Activated CD8-positive, alpha-beta memory T cell treated with anti-CD3 and anti-CD28 coated beads, Interleukin-2, amount 50 U/mL, for 48 hours (primary cell): ENCODE results near the gene NKIRAS2.

Source experiments
- DNase-seq: peaks from one replicate; pipeline ENCODE4 v3.0.0-alpha.2; 2020

The NKIRAS2 gene

DNA sequence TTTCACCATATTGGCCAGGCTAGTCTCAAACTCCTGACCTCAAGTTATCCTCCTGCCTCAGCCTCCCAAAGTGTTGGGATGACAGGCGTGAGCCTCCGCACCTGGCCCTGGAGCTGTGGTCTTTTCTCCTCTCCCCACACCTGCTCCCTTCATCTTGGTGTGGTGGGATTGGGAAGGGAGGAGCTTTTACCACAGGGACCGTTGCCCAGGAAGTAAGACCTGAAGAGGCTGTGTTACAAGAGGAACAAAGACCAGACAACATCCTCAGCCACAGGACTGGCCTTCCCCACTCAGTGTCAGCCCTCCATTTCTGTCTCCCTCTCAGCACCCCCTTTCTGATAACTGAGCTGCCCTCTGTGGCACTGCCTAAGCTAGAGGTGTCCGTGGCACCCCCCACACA is 39.9 kb downstream of the NKIRAS2 start:
- no peak for DNase-seq

DNA sequence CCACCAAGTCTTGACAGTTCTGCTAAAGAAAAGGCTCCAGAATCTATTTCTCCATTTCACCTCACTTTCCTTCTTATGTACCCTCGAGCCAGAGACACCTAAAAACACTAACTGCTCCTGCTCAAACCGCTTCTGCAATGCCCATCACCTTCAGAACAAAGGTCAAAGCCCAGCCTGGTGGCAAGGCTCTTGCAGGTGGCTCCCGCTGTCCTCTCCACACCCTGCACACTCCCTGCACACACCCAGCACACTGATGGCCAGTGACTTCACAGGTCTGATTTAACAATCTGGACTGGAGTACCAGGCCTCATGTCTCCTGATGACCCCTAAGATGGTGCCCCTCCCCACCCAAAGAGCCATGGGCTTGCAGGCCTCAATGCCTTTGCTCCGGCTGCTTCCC is 40.3 kb downstream of the NKIRAS2 start:
- no peak for DNase-seq

DNA sequence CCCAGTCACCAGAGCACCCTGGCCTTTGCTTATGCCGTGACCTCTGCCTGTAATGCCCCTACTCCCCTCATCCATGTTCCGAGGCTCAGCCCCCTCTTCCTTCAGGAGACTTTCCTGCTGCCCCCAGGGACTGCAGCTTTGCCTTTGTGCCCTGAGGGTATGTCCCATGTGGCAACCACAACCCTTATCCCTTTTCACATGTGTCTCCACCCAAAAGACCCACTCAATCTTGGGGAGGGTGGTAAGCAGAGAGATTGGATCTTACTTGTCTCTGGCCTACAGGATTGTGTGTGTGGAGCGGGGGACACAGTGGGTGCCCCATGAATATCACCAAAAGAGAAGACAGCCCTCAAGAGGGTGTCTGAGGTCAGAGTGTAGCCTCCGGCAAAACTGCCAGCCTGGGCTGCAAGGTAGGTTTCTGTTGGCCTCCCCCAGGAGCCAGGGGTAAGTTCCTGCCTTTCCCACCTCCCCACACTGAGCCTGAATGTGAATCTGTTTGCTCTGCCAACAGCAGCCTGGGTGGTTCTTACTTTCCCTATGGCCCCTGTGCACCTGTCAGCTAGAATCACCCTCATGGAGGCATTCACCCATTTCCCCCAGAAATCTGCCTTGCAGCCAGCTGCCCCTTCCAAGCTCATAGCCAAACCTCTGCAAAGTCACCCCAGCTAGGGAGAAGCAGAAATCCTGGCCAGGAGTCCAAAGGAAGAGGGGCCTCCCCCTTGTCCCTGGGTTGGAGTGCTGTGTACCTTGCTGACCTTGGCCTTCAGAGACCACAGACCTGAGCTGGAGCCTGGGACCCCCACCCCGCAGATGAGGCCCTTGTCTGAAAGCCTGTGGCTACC is 42.0 kb downstream of the NKIRAS2 start:
- no peak for DNase-seq

DNA sequence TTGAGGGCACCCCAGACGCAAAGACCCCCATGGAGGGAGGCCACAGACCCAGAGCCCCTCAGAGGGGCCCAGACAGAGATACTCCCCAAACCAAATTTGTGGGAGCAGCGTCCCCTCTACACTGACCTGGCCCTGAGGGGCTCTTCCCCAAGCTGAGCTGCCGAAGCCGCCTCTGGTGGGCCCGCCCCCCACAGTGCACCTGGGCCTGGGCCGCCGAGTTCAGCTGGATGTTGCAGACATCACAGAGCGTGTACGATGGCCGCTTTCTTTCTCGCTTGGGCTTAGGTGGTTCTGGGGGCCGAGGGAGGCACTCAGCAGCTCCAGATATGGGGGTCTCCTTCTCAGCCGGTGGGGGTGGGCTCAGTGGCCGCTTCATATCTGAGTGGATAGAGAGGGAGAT is 42.8 kb downstream of the NKIRAS2 start:
- no peak for DNase-seq

DNA sequence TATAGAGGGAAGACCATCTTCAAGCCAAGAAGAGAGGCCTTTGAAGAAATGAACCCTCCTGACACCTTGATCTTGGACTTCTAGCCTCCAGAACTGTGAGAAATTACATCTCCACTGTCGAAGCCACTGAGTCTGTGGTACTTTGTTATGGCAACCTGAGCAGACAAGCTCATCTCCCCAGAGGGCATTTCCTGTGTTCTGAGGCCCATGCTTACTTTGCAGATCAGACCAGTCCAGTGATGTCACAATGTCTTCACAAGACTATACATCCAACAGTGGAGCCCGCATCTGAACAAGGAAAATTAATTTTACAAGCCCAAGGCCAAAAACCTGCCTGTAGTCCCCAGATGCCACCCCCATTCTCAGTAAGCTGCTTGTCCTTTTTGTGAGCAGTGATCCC is 45.3 kb downstream of the NKIRAS2 start:
- no peak for DNase-seq

DNA sequence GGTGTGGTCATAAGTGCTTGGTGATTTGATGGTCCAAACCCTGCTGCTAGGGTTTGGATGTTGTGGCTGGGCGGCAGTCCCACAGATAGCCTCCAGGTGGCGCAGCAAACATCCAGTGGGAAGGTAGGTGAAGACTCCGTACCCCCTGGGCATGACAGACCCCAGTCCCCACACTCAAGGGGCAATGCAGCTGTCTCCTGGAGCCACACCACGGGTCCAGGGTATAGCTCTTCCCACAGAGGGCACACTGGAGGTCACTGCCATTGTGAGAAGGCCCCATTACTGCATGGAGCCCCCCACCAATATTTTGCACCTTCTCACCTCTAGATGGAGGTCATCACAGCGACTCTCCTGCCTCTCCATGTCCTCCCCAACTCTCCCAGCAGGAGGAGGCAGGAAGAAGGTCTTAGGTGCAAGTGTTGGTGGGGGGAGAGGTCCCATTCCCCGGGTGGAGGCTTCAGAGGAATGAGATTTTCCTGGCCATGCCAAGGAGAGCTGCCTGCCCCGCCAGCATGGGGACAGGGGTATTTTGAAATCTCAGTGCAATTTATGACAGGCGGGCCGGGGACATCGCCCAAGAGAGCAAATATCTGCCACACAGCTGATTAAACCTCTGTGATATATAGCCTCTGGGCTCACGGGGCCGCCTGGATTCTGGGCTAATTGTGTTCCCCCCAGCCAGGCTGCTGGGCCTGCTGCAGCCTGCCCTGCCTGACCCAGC is 47.6 kb downstream of the NKIRAS2 start:
- DNase-seq = peak; percentile 91

DNA sequence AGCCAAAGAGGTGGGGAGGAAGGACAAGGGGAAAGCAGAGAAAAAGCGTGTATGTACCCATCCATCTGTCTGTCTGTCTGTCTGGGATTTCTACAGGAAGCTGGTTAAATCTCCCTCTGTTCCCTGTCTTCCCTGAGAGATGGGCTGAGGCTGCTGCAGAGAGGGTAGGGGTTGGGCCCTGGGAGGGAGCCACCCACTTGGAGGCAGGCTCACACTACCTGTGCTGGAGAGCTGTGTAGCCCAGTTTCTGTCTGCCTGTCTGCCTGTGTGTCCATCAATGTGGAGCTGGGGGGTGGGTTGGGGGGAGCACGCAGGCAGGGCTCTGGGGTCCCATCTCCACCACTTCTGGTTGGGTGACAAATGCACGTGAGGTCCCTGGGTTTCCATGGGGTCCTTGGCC is 49.1 kb downstream of the NKIRAS2 start:
- DNase-seq = no peak

DNA sequence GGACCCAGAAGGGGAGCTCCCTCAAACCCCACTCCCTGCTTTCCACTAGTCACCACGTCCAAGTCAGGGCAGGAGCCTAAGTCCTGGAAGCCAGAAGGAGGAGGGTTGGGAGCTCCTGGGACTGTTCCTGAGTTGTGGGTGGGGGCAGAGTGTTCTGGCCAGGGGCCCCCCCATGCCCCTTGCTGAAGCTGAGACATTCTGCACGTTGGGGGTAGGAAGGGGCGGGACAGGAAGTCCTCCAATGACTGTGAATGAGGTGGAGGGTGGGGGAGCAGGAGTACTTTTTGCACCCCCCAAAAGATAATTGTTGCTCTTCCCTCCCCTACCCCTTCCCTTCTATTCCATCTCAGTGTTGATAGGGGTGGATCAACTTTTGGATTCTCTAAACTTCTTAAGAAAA is 51.9 kb downstream of the NKIRAS2 start:
- DNase-seq = peak; percentile 65

DNA sequence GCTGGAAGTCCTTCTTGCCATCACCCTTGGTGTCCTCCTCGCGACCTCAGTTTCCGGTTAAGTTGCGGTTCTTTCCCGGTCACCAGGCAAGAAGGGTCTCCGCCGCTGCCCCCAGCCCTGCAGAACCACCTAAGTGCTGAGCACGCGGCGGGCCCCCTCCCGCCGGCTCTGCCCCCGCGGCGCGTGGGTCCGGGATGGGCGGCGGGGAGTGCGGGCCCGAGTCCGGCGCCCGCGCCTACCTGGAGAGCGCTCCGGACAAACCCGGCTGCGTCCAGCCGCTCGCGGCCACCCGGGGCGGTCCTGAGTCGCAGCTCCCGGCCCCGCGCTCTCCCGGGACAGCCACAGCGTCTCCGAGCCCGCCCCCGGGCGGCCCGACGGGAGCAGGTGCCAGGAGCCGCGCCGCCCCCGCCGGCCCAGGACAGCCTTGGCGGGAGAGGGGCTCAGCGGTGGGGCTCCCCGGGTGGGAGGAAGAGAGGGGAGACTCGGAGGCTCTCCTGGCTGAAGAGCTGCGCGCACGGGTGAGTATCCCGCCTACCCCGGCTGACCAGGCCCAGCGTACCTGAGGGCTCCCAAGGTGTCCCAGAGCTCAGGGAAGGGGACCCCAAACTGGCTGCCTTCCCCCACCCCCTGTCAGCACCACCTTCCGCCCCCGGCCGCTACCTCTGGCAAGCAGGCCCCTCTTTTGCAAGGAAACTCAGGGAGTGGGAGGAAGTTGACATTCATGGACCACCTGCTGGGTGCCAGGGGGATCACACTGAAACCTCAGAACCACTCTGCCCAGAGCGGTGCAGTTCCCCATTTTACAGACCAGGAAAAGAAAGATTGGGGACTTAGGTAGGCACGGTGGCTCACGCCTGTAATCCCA is 52.7 kb downstream of the NKIRAS2 start:
- no peak for DNase-seq
